Fibroblast of lung (primary cell): ENCODE data around the gene SMG6.

Experiments used
- CTCF ChIP-seq, 2 donors: IDR thresholded peaks in 1 of 2; conservative IDR thresholded peaks in 1 of 2; 1 replicate in 1 of 2; 2 replicates in 1 of 2; pipeline ENCODE4 v1.5.1; 2011 to 2012; ENCODE audit warnings: low read length in 2 of 2, control low read depth in 1 of 2, inconsistent platforms in 1 of 2, low read depth in 1 of 2, mild to moderate bottlenecking in 1 of 2
- EZH2 ChIP-seq: IDR thresholded peaks from 2 replicates; pipeline ENCODE4 v1.5.1; 2012; ENCODE audit warnings: low read length, control low read depth, mild to moderate bottlenecking; ENCODE audit errors: missing control alignments

- TF ChIP-seq CTCF (conservative IDR thresholded peaks at IDR 0.05 in 1 of 2, IDR thresholded peaks at IDR 0.05 in 1 of 2; ENCODE audit: low read depth in 1 of 2, low read length in 2 of 2) (peak; percentile 16 to 55), EZH2 (no peak)
Measured at GRCh38 chr17:2064980-2065785, 238.4 kb downstream of the SMG6 start.
